Heart left ventricle (tissue), 16 donors: Measurements from ENCODE around the gene UBE2D3. TPM values are rescaled to one million over a fixed set of nuclear protein-coding genes. Genes with fewer than 3 reads are reported as not detected.

Source experiments
- ATAC-seq, 4 donors: fragments of 200-7000 bp; cut with Tn5 transposase; one replicate each; pipeline ENCODE4 v1.9.1; 2020 to 2022; ENCODE audit warnings: moderate library complexity in 4 of 4, mild to moderate bottlenecking in 3 of 4, moderate number of reproducible peaks in 1 of 4
- DNase-seq, 5 donors: peaks; one replicate each; pipeline ENCODE4 v3.0.0-alpha.2; 2020
- H3K27ac ChIP-seq, 12 donors: fragments of 200-600 bp; sonication (generic) in 4 of 12; one replicate each; pipeline versions ENCODE4 v1.5.0 to v1.8.0; 2016 to 2022; ENCODE audit warnings: mild to moderate bottlenecking in 2 of 12
- H3K27me3 ChIP-seq, 9 donors: fragments of 200-600 bp; sonication (generic) in 2 of 9; one replicate each; pipeline versions ENCODE4 v1.5.1 to v1.8.0; 2016 to 2022; ENCODE audit warnings: mild to moderate bottlenecking in 3 of 9
- H3K36me3 ChIP-seq, 9 donors: fragments of 200-600 bp; sonication (generic) in 2 of 9; one replicate each; pipeline versions ENCODE4 v1.5.0 to v1.8.0; 2018 to 2022; ENCODE audit warnings: mild to moderate bottlenecking in 2 of 9
- H3K4me1 ChIP-seq, 12 donors: fragments of 200-600 bp; sonication (generic) in 4 of 12; one replicate each; pipeline versions ENCODE4 v1.5.0 to v1.8.0; 2016 to 2022; ENCODE audit warnings: mild to moderate bottlenecking in 3 of 12
- H3K4me3 ChIP-seq, 12 donors: fragments of 200-600 bp; sonication (generic) in 4 of 12; one replicate each; pipeline versions ENCODE4 v1.5.0 to v1.8.0; 2017 to 2022; ENCODE audit warnings: mild to moderate bottlenecking in 9 of 12, moderate library complexity in 4 of 12
- H3K9me3 ChIP-seq, 12 donors: fragments of 200-600 bp; sonication (generic) in 4 of 12; one replicate each; pipeline versions ENCODE4 v1.5.0 to v1.8.0; 2016 to 2022; ENCODE audit warnings: mild to moderate bottlenecking in 1 of 12
- CTCF ChIP-seq, 12 donors: fragments of 200-600 bp; sonication (generic) in 4 of 12; IDR thresholded peaks; one replicate each; pipeline versions ENCODE4 v1.5.0 to v1.8.0; 2018 to 2022; ENCODE audit warnings: antibody characterized with exemption in 12 of 12, mild to moderate bottlenecking in 5 of 12
- POLR2A ChIP-seq, 2 donors: fragments of 450-650 bp; IDR thresholded peaks; one replicate each; pipeline ENCODE4 v1.6.1; 2017; ENCODE audit warnings: antibody characterized with exemption in 2 of 2, mild to moderate bottlenecking in 2 of 2, moderate library complexity in 2 of 2
- WGBS, 4 donors: extraction: QIAGEN DNeasy Blood & Tissue Kit in 2 of 4; methylation state at CpG; one replicate each; pipeline versions ENCODE4 v1.1.5 to v1.1.7; 2013 to 2018; 5-methylcytosine and 5-hydroxymethylcytosine counted together
- intact Hi-C, 10 donors: fragments of 100-400 bp; cut with DNase I; formaldehyde crosslinking; loops; one replicate each; pipeline versions ENCODE4 v1.11.1 to v1.14.2; 2022
- long read RNA-seq, 3 donors: library from polyadenylated mRNA; unstranded; transcript quantifications; one replicate each; pipeline ENCODE4 v2.0.0, GENCODE V29; 2020 to 2021
- polyA plus RNA-seq, 2 donors: library from polyadenylated mRNA; stranded (reverse); fragments of 200-250 nt; gene quantifications; one replicate each; pipeline ENCODE4 v1.2.3, GENCODE V29; 2013
- total RNA-seq, 9 donors: library from RNA; depleted of rRNA in 2 of 9; stranded (reverse); fragments of >200 nt in 2 of 9; fragmentation: NEBNext Ultra II Directional in 3 of 9; extraction: Animal tissue kit (Norgen Biotek cat#: 25700) in 3 of 9; gene quantifications; one replicate each; pipeline versions ENCODE4 v1.1.0 to v1.2.4, GENCODE V29; 2016 to 2023
- donor health status: ischemic (EF 13 %, LVEDD 7.1; RV severe dilation, severe dysfunction).
- donor health status: healthy with polysubstance abuse.
- donor health status: DM: no; HTN: yes; CAD: no.
- donor health status: DM: no; HTN: no; CAD: no.
- donor health status: ischemic (EF 25% LVEDD 6.9; RV normal size, moderate dysfunction).
- donor health status: ischemic (EF 25% LVEDD 5.7; RV mildly dilated, moderate dysfunction).
- donor health status: healthy.
- donor health status: DM: yes; HTN: yes; CAD: no.
- donor health status: ischemic (EF 35%, LVEDD 5.7; RV mildly dilated, moderate dysfunction).
- donor health status: nonischemic (EF 11% LVEDD 7.7; RV severe dilation, severe dysfunction).
- donor health status: DM: yes; HTN: yes; CAD: no.
- donor health status: PGD.
- donor health status: ischemic (EF 29% LVEDD 5.4; RV normal size, mild dysfunction).
- donor health status: nonischemic (EF 23%, LVEDD 6.1; RV moderate dilation, normal function).

The UBE2D3 gene
- total RNA-seq = 100 to 1,000 TPM; 216 to 381 (median 258) TPM
- polyA plus RNA-seq = 100 to 1,000 TPM in 1 of 2 donors, 10 to 100 TPM in 1; 87.4 to 351 TPM
- long read RNA-seq, donor 1, full-length matches to known transcripts = 202 of 330 reads
- long read RNA-seq, donor 1, partial matches to known transcripts = 57 of 330 reads
- long read RNA-seq, donor 1, other reads (novel, unspliced or antisense) = 71 of 330 reads
- long read RNA-seq, donor 2, full-length matches to known transcripts = 698 of 1,150 reads
- long read RNA-seq, donor 2, partial matches to known transcripts = 313 of 1,150 reads
- long read RNA-seq, donor 2, other reads (novel, unspliced or antisense) = 139 of 1,150 reads
- long read RNA-seq, donor 3, full-length matches to known transcripts = 176 of 306 reads
- long read RNA-seq, donor 3, partial matches to known transcripts = 77 of 306 reads
- long read RNA-seq, donor 3, other reads (novel, unspliced or antisense) = 53 of 306 reads

GRCh38 chr4:102826890-102827673 is at the start of gene UBE2D3:
UBE2D3 (minus strand) TSS chr4:102827551; CDS start chr4:102826508, 1,043 bp downstream.
- WGBS, 4 donors = 0 to 1% (median 0%) methylated on average over 47 to 73 of the region's 73 CpGs
- Histone ChIP-seq H3K9me3 (no peaks in the 10 kb centered on the region), H3K27me3 (no peaks in the 10 kb centered on the region), H3K36me3 (peaks cover 0 to 25% (median 5%) of the 10 kb centered on the region in 9 donors), H3K4me1 (peaks cover 0 to 46% (median 37%) of the 10 kb centered on the region in 12 donors), H3K4me3 (peak within 1 kb of the TSS; percentile 83 to 99 (median 91)), H3K27ac (peak within 1 kb of the TSS; percentile 100)
- TF ChIP-seq POLR2A (IDR thresholded peaks at IDR 0.05) (peak in 1 of 2 donors; percentile 25), CTCF (IDR thresholded peaks at IDR 0.05) (peak in 4 of 12 donors; percentile 16 to 32 (median 22))
- ATAC-seq (peak; percentile 59 to 78 (median 74)), DNase-seq (peak; percentile 94 to 97 (median 95))
- intact Hi-C loops = loop anchor here in 7 of 10 donors (1.0 to 10.0 kb wide), 10 partner anchors 42 to 326 kb away; partner anchors contain the start of genes SLC9B1 (in 4 of the 7), CISD2 (in 3 of the 7), MANBA (in 2 of the 7) and NFKB1 (in 2 of the 7)

- Histone ChIP-seq H3K27me3 (no peaks in the 10 kb centered on the region), H3K4me1 (peaks cover 0 to 38% (median 19%) of the 10 kb centered on the region in 12 donors), H3K36me3 (peaks cover 0 to 16% (median 0%) of the 10 kb centered on the region in 9 donors), H3K27ac (peak overlapping the region in 1 of 12 donors; percentile 53), H3K4me3 (no peak overlapping the region), H3K9me3 (no peaks in the 10 kb centered on the region)
- intact Hi-C loops = loop anchor here in 1 of 10 donors (5.0 kb wide), 1 partner anchor 146 kb away; the partner anchor contains the start of gene SLC9B1
- TF ChIP-seq POLR2A (IDR thresholded peaks at IDR 0.05) (no peak), CTCF (IDR thresholded peaks at IDR 0.05) (no peak)
- WGBS, 4 donors = 68 to 80% (median 76%) methylated on average over 2 of the region's 2 CpGs
- DNase-seq (no peak), ATAC-seq (no peak)
Measured at GRCh38 chr4:102871772-102872171, 44.4 kb upstream of the UBE2D3 start.

GRCh38 chr4:102869569-102870197 is 42.3 kb upstream of the UBE2D3 start:
- intact Hi-C loops = loop anchor here (1.0 to 10.0 kb wide), 10 partner anchors 41 to 435 kb away; partner anchors contain the start of genes UBE2D3 (in 6 of the 10), MANBA (in 2 of the 10), SLC9B1 (in 1 of the 10) and SLC9B2 (in 1 of the 10)
- no peaks in the 10 kb centered on the region for H3K27me3 ChIP-seq
- no peak for DNase-seq
- no peak for ATAC-seq
- H3K27ac ChIP-seq = peak overlapping the region; percentile 79 to 99 (median 96)
- TF ChIP-seq POLR2A (IDR thresholded peaks at IDR 0.05) (no peak), CTCF (IDR thresholded peaks at IDR 0.05) (no peak)
- peak overlapping the region; percentile 66 to 93 (median 72) for H3K4me3 ChIP-seq
- peaks cover 0 to 6% (median 0%) of the 10 kb centered on the region in 9 donors for H3K36me3 ChIP-seq
- no peaks in the 10 kb centered on the region for H3K9me3 ChIP-seq
- peaks cover 0 to 38% (median 19%) of the 10 kb centered on the region in 12 donors for H3K4me1 ChIP-seq
- WGBS, 4 donors = 9 to 13% (median 12%) methylated on average over 19 of the region's 19 CpGs
